Skeletal muscle cell (primary cell): Measurements from ENCODE around the gene UTP25.

Source experiments
- DNase-seq: peaks from one replicate; pipeline ENCODE4 v3.0.0-alpha.2; 2010; ENCODE audit warnings: low read depth
- H3K4me3 ChIP-seq: 2 replicates; pipeline ENCODE4 v1.5.1; 2011; ENCODE audit warnings: low read depth, mild to moderate bottlenecking, control low read depth, low read length, moderate library complexity

UTP25 gene

DNA sequence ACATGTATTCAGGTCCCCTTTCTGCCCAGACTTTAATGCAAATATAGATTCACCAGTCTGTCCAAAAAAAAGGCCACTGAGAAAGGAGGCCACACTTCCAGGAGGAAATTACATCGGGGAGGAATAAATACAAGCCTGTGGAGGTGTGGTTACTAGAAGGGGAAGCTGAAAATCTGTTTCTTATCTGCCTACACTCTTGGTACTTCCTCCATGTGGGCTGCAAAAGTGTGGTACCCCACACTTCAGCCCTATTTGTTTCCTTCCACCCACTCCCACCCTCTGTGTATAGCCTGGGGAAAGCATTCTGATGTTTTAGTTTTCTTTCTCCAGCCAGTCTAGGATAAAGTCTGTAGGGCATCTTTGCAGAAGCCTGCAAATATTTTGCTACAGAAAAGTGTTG, 38.4 kb downstream of the UTP25 start:
- H3K4me3 ChIP-seq: no peak overlapping the region
- no peak for DNase-seq

DNA sequence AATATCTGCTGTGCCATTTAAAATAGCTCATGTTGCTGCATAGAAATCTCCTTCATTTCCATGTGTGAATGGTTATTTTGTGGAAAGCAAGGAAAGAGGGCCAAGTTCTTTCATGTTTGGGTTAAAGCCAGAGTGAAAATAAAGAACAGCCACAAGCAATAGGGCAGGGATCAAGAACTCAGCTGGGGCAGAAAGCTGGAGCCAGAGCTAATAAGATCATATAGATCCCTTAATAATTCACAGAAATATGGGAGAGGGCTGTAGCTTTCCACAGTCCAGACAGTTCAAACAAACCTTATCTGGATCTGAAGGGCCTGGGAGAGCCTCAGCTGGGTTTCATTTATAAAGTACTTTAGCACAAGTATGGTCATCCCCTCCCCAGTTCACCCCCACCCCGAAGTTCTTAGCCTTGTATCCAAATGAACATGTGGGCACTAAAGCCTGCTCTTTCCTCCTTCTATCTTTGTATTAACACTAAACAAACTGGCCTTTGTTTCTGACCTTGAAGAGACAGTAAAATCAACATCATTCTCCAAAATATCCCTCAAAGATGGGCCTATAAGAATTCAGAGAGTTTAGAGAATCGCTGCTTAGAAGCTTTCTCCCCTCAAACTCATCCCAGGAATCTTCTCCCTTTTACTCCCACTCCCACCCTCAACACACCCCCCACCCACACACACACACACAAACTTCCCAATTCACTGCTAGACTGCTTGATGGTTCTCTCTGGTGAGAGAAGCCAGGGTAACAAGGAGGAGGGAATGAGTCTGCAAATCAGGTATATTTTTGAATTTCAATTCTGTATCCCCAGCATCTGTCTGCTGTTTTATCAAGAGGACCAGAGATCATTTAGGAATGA, 41.7 kb downstream of the UTP25 start:
- no peak overlapping the region for H3K4me3 ChIP-seq
- DNase-seq: no peak

GRCh38 chr1:209870151-209870831, 42.5 kb downstream of the UTP25 start:
- H3K4me3 ChIP-seq: no peak overlapping the region
- no peak for DNase-seq

DNA sequence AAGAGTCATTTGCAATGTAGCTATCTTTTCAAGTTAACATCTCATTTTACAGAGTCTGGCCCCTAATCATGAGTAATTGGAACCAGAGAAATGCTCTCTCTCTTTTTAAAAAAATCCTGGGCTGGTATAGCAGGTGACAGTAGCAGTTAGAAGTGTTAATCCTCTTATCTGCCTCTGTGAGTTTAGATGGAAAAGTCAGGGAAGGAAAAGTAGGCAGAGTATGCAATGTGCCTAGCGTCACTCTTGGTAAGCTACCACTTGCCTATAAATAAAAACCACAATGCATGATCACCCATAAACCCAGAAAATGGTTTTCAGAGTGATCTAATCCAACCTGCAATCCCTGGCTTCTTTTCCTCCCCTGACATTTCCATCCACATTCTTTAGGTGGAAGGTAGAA, 43.2 kb downstream of the UTP25 start:
- no peak for DNase-seq
- no peak overlapping the region for H3K4me3 ChIP-seq

GRCh38 chr1:209871430-209871829, 43.7 kb downstream of the UTP25 start:
- H3K4me3 ChIP-seq: no peak overlapping the region
- no peak for DNase-seq

DNA sequence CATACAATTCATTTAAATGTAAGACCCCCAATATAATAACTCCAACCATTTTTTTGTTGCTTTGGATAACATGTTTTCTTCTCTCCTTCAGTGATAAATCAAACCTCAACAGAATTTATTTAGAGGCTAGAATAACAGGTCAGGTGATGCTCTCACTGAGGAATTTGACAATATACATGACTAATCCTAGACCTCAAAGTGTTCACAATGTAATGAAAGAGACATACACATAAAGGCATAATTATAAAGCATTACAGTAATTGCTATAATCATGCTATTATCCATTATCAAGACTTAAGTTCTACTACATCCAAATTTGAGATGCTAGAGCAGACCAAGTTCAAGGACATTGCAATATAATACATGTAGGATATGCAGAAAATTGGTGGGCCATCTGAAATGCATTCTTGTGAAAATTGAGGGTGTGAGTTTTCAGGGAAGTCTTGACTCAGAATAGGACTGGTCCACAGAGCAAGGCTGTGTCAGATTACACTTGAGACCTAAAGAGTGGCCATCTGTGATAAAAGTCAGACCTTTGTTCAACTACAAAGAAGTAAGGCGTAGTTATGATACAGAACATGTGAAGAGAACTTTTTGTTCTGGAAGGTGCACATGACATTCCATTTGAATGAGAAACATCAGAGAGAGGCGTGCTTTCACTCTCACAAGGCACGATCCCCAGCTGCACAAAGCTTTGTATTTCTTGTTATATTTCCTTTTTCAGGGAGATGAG, 45.5 kb downstream of the UTP25 start:
- DNase-seq: peak; percentile 80
- no peak overlapping the region for H3K4me3 ChIP-seq

DNA sequence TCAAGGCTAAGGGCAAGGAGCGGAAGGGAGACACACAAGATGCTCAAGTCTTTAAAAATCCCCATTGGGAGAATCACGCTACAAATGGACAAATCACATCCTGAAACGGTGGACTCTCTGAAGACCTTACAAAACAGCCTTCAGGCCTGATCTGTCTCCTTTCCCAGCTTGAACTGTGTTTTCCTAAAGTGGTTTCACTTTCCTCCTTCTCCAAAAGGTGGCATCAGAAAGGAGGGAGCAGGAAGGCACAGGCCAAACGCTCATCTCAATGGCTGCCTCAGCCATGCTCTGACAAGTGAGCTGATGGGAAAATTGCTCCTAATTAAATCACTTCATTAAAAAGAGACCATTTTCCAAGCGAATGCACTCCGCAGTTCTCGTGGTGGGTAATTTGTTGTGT, 47.7 kb downstream of the UTP25 start:
- DNase-seq: peak; percentile 80
- no peak overlapping the region for H3K4me3 ChIP-seq

GRCh38 chr1:209876078-209876800, 48.5 kb downstream of the UTP25 start:
- no peak overlapping the region for H3K4me3 ChIP-seq
- DNase-seq: no peak

GRCh38 chr1:209877087-209877764, 49.5 kb downstream of the UTP25 start:
- DNase-seq: no peak
- no peak overlapping the region for H3K4me3 ChIP-seq

- no peak overlapping the region for H3K4me3 ChIP-seq
- no peak for DNase-seq
Measured at GRCh38 chr1:209878964-209879363, 51.2 kb downstream of the UTP25 start.

DNA sequence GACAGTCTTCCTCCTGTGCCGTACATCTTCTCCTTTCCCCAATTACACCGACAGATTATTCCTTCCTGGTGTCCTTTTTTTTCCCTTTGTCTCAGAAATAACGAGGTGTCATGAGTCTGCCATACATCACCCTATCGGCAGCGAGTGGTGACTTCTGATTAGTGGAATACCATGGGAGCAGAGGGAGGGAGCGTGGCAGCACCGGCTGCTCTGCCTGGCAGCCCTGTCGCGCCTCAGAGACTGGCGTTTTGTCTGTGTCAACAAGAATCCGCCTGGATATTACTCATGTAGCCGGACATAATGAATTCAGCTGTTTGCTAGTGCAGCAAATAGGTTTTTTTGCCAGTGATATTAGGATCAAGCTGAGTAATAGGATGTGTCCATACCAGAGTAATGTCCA, 51.8 kb downstream of the UTP25 start:
- no peak overlapping the region for H3K4me3 ChIP-seq

DNA sequence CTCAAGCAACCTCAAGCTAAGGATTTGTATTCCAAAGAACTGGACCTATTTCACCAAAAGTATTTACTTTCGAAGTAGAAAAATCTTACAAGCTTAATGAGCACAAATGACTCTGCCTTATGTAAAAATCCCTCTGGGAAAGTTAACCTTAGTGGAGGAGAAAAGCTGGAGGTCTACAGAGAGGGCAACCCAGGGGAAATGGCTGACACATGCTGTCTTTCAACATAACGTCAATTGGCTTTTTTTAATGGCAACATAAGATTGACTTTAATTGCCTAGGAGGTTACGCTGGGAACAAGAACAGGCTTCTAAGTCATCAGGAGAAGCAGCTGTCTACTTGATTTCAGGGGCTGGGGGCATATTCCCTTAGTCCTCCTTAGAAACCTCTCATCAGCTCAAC, 52.3 kb downstream of the UTP25 start:
- DNase-seq: no peak
- H3K4me3 ChIP-seq: no peak overlapping the region

More for the DNA sequence above, 51.8 kb downstream of the UTP25 start:
- DNase-seq: no peak

- no peak overlapping the region for H3K4me3 ChIP-seq
- DNase-seq: no peak
Measured at GRCh38 chr1:209881619-209882018, 53.8 kb downstream of the UTP25 start.

- no peak overlapping the region for H3K4me3 ChIP-seq
- DNase-seq: no peak
Measured at GRCh38 chr1:209882286-209882685, 54.5 kb downstream of the UTP25 start.

GRCh38 chr1:209882942-209883340, 55.2 kb downstream of the UTP25 start:
- H3K4me3 ChIP-seq: no peak overlapping the region
- no peak for DNase-seq

DNA sequence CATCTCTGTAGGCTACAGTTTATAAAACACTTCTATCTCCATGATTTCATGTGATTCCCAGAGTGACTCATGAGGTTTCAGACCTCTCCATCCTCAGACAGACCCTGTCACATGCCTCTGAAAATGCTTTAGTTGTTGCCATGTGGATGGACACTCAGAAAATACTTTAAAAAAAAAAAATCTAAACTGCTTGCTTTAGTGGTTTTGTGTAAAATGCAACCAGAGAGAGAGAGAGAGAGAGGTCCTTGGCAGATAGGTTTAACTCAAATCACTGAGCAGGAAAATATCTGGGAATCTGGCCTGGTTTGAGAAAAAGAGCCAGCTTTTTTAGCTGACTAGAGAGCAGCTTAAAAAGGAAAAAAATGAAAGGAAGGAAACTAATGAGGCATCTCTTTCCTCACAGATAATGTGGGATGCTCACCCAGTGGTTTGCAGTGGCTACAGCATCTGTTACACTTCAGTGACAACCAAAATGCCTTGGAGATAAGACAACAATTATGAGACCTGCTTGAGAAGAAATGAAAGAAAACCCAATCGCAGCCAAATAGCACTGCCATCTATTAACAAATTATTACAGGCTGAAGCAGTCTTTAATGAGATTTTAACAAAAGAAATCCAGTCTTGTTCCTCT, 55.7 kb downstream of the UTP25 start:
- DNase-seq: no peak
- no peak overlapping the region for H3K4me3 ChIP-seq

DNA sequence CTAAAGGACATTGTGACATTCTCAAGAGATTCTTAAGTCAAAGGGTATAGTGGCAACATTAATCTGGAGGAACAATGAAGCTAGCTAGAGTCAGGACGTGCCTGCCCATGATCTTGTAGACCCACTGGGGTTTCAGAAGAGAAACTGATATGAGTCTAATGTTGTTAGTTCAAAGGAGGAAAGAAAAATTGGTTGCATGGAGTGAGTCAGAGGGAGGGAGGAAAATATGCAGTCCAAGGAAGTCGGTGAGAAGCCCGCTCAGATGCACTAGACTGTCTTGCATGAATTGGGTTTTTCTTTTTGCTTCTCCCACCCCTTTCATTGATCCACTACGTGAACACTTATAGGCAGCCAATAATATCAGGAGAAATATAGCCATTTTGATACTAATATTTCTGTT, 56.5 kb downstream of the UTP25 start:
- no peak overlapping the region for H3K4me3 ChIP-seq
- no peak for DNase-seq

DNA sequence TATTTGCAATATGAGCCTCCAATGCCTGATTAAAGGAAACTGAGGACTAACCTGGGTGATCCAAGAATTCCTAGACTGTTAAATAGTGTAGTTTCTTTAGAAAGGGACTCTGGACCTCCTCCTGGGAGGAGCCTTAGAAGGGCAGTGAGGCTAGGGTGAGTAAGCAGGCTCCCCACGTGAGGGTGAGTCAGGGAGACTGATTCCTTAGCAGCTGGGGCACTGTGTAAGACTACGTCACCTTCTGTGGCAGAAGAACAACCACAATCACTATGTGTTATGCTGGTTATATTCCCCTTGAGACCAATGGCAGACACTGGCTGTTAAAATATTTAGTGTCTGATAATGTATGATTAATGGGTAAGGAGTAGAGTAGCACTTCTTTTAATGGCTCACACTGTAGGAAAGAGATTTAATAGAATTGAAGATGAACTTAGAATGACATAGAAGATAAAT, 56.9 kb downstream of the UTP25 start:
- DNase-seq: peak; percentile 99
- no peak overlapping the region for H3K4me3 ChIP-seq
